ENCODE results near the gene SECISBP2L. TPM values are rescaled to one million over a fixed set of nuclear protein-coding genes. Genes with fewer than 3 reads are reported as not detected.

The SECISBP2L gene
- total and polyA plus RNA-seq, 2 donors (not counting 3 experiments of a cell fraction or from before 2014, with no cell fraction given) = 23.1 to 52.3 TPM

GRCh38 chr15:48999314-48999713 lies 46.9 kb downstream of the SECISBP2L start:
- H3K79me2 ChIP-seq (ENCODE audit: control insufficient read depth, insufficient read depth, low read length) = no peaks in the 10 kb centered on the region
- no peak for DNase-seq (ENCODE audit: low read depth, low spot score)
- no peak overlapping the region for H3K4me3 ChIP-seq (replicated peaks in 1 of 3; ENCODE audit: insufficient read depth in 1 of 3, low read depth in 1 of 3, low read length in 3 of 3)
- ChIA-PET POLR2A (no interaction called here), CTCF (interaction anchor here (1.1 to 1.4 kb wide), 2 partner anchors 24 to 147 kb away, joined by 3 to 5 read pairs; no protein-coding TSS in a partner anchor)
- no peak for FAIRE-seq
- H3K4me2 ChIP-seq (ENCODE audit: insufficient read depth, low read length) = no peak overlapping the region
- H2AFZ ChIP-seq (ENCODE audit: low read depth, low read length) = no peak overlapping the region
- no peaks in the 10 kb centered on the region for H3K9me1 ChIP-seq (replicated peaks; ENCODE audit: control insufficient read depth, extremely low read depth, insufficient read depth, low read length)
- H3K4me1 ChIP-seq (ENCODE audit: control insufficient read depth, extremely low read depth, insufficient read depth, low read length) = no peaks in the 10 kb centered on the region
- H3K9me3 ChIP-seq (replicated peaks; ENCODE audit: control insufficient read depth, insufficient read depth, low read length) = no peaks in the 10 kb centered on the region
- peaks cover 16 to 21% of the 10 kb centered on the region in 2 experiments for H3K36me3 ChIP-seq (ENCODE audit: control insufficient read depth in 2 of 2, extremely low read depth in 1 of 2, insufficient read depth in 2 of 2, low read length in 2 of 2)
- no peak for TF ChIP-seq FOS (IDR thresholded peaks at IDR 0.05; ENCODE audit: borderline replicate concordance, insufficient read depth, low read length)
- no peak for TF ChIP-seq GATA2 (IDR thresholded peaks at IDR 0.05; ENCODE audit: insufficient read depth, insufficient read length, low read depth, low read length)
- TF ChIP-seq, protein P1, sequence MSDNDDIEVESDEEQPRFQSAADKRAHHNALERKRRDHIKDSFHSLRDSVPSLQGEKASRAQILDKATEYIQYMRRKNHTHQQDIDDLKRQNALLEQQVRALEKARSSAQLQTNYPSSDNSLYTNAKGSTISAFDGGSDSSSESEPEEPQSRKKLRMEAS (IDR thresholded peaks at IDR 0.05; ENCODE audit: insufficient read depth, insufficient read length) = no peak
- TF ChIP-seq POLR2A (IDR thresholded peaks at IDR 0.05; ENCODE audit: low read depth, low read length) = no peak
- no peak for TF ChIP-seq MYC (IDR thresholded peaks at IDR 0.05; ENCODE audit: low read depth, low read length)
- no peak for TF ChIP-seq EZH2 (IDR thresholded peaks at IDR 0.05; ENCODE audit: borderline replicate concordance, low read depth, low read length, severe bottlenecking)
- TF ChIP-seq JUN (IDR thresholded peaks at IDR 0.05; ENCODE audit: borderline replicate concordance, insufficient read depth, insufficient read length, low read depth) = no peak
- intact Hi-C loops (cut with micrococcal nuclease) (no loop called here), dilution Hi-C loops (cut with MboI; ENCODE audit: extremely low pct_ligation_motif_present, low sequenced_read_pairs) (no loop called here)
- H4K20me1 ChIP-seq (replicated peaks; ENCODE audit: control insufficient read depth, extremely low read depth, insufficient read depth, low read length) = peaks cover 5% of the 10 kb centered on the region
- BruUV-seq (replicated peaks) = no TSS peak
- H3K9ac ChIP-seq (replicated peaks; ENCODE audit: extremely low read depth, insufficient read depth, low read length) = no peak overlapping the region
- no peak overlapping the region for H3K27ac ChIP-seq (ENCODE audit: insufficient read depth, low read depth, low read length)
- H3K27me3 ChIP-seq (ENCODE audit: control insufficient read depth in 2 of 2, insufficient read depth in 2 of 2, low read length in 2 of 2) = no peaks in the 10 kb centered on the region

DNA sequence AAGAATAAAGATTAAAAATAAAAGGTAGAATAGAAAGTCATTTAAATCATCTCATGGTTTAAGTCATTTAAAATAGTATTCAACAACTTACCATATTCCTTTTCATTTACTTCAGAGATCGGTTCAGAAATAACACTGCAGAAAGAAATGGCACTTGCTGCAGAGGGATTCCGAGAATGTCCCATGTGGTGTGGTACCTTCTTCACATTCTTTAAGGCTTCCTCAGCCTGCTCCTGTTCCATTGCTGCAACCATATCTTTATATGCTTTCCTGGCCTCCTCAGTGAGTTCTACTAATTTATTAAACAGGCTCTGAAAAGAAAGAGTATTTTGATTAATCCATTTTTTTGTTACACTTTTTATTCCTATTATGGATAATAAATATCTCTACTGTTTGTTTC lies 50.0 kb downstream of the SECISBP2L start:
- no peak for TF ChIP-seq POLR2A (IDR thresholded peaks at IDR 0.05; ENCODE audit: low read depth, low read length)
- TF ChIP-seq MYC (IDR thresholded peaks at IDR 0.05; ENCODE audit: low read depth, low read length) = no peak
- no peak for TF ChIP-seq POLR2AphosphoS5 (IDR thresholded peaks at IDR 0.05; ENCODE audit: insufficient read depth, low read depth, low read length)
- no peak for TF ChIP-seq GATA2 (IDR thresholded peaks at IDR 0.05; ENCODE audit: insufficient read depth, insufficient read length, low read depth, low read length)
- TF ChIP-seq, protein P1 (IDR thresholded peaks at IDR 0.05; ENCODE audit: insufficient read depth, insufficient read length) = no peak
- Histone ChIP-seq H4K20me1 (replicated peaks; ENCODE audit: control insufficient read depth, extremely low read depth, insufficient read depth, low read length) (peaks cover 5% of the 10 kb centered on the region), H3K27me3 (ENCODE audit: control insufficient read depth in 2 of 2, insufficient read depth in 2 of 2, low read length in 2 of 2) (no peaks in the 10 kb centered on the region), H3K79me2 (ENCODE audit: control insufficient read depth, insufficient read depth, low read length) (no peaks in the 10 kb centered on the region), H3K4me3 (replicated peaks in 1 of 3; ENCODE audit: insufficient read depth in 1 of 3, low read depth in 1 of 3, low read length in 3 of 3) (no peak overlapping the region), H3K9me3 (replicated peaks; ENCODE audit: control insufficient read depth, insufficient read depth, low read length) (no peaks in the 10 kb centered on the region), H3K4me2 (ENCODE audit: insufficient read depth, low read length) (no peak overlapping the region), H3K4me1 (ENCODE audit: control insufficient read depth, extremely low read depth, insufficient read depth, low read length) (no peaks in the 10 kb centered on the region), H3K36me3 (ENCODE audit: control insufficient read depth in 2 of 2, extremely low read depth in 1 of 2, insufficient read depth in 2 of 2, low read length in 2 of 2) (peaks cover 24 to 26% of the 10 kb centered on the region in 2 experiments), H3K27ac (ENCODE audit: insufficient read depth, low read depth, low read length) (no peak overlapping the region), H3K9me1 (replicated peaks; ENCODE audit: control insufficient read depth, extremely low read depth, insufficient read depth, low read length) (no peaks in the 10 kb centered on the region), H3K9ac (replicated peaks; ENCODE audit: extremely low read depth, insufficient read depth, low read length) (no peak overlapping the region), H2AFZ (ENCODE audit: low read depth, low read length) (no peak overlapping the region)
- ChIA-PET CTCF (interaction anchor here (0.9 kb wide), 1 partner anchor 21 kb away, joined by 4 read pairs; no protein-coding TSS in a partner anchor), POLR2A (no interaction called here)
- intact Hi-C loops (cut with micrococcal nuclease) = no loop called here
- no peak for DNase-seq (ENCODE audit: low read depth, low spot score)
- FAIRE-seq = no peak
- dilution Hi-C loops (cut with MboI; ENCODE audit: extremely low pct_ligation_motif_present, low sequenced_read_pairs) = no loop called here
- BruUV-seq (replicated peaks) = no TSS peak

All from endothelial cell of umbilical vein (primary cell).